ENCODE measurements around the gene LRRC14B.

DNA sequence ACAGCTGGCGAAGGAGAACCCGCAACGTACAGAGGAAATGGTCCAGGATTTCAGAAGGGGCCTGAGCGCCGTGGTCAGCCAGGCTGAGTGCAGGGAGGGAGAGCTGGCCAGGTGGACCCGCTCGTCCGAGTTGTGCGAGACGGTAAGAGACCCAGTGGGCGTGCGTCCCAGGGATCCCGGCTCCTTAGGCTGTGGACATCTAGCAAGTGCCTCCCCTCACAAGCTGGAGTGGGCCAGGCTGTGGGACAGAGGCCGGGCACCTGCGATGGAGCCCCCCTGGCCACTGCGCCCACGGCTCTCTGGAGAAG lies 29.5 kb upstream of the LRRC14B start:
- no peak for TF ChIP-seq EZH2 (IDR thresholded peaks at IDR 0.05; ENCODE audit: low read length, unreplicated experiment)
- TF ChIP-seq, protein P1, sequence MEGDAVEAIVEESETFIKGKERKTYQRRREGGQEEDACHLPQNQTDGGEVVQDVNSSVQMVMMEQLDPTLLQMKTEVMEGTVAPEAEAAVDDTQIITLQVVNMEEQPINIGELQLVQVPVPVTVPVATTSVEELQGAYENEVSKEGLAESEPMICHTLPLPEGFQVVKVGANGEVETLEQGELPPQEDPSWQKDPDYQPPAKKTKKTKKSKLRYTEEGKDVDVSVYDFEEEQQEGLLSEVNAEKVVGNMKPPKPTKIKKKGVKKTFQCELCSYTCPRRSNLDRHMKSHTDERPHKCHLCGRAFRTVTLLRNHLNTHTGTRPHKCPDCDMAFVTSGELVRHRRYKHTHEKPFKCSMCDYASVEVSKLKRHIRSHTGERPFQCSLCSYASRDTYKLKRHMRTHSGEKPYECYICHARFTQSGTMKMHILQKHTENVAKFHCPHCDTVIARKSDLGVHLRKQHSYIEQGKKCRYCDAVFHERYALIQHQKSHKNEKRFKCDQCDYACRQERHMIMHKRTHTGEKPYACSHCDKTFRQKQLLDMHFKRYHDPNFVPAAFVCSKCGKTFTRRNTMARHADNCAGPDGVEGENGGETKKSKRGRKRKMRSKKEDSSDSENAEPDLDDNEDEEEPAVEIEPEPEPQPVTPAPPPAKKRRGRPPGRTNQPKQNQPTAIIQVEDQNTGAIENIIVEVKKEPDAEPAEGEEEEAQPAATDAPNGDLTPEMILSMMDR (conservative IDR thresholded peaks at IDR 0.05; ENCODE audit: low read depth, low read length), result no peak
- TF ChIP-seq EZH2phosphoT487 (IDR thresholded peaks at IDR 0.05; ENCODE audit: borderline replicate concordance, low read length), result no peak

Data from PC-3 (cell line).